ENCODE measurements around the gene SMG5.
"Not testable (repeated sequence)": the region's sequence is repeated elsewhere in the genome, so short reads cannot be mapped to it uniquely, and the experiment has no call there.

The SMG5 gene, protein sequence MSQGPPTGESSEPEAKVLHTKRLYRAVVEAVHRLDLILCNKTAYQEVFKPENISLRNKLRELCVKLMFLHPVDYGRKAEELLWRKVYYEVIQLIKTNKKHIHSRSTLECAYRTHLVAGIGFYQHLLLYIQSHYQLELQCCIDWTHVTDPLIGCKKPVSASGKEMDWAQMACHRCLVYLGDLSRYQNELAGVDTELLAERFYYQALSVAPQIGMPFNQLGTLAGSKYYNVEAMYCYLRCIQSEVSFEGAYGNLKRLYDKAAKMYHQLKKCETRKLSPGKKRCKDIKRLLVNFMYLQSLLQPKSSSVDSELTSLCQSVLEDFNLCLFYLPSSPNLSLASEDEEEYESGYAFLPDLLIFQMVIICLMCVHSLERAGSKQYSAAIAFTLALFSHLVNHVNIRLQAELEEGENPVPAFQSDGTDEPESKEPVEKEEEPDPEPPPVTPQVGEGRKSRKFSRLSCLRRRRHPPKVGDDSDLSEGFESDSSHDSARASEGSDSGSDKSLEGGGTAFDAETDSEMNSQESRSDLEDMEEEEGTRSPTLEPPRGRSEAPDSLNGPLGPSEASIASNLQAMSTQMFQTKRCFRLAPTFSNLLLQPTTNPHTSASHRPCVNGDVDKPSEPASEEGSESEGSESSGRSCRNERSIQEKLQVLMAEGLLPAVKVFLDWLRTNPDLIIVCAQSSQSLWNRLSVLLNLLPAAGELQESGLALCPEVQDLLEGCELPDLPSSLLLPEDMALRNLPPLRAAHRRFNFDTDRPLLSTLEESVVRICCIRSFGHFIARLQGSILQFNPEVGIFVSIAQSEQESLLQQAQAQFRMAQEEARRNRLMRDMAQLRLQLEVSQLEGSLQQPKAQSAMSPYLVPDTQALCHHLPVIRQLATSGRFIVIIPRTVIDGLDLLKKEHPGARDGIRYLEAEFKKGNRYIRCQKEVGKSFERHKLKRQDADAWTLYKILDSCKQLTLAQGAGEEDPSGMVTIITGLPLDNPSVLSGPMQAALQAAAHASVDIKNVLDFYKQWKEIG
- total RNA-seq: 148 reads per million, percentile 89 among the genes with 10 or more reads in this experiment

DNA sequence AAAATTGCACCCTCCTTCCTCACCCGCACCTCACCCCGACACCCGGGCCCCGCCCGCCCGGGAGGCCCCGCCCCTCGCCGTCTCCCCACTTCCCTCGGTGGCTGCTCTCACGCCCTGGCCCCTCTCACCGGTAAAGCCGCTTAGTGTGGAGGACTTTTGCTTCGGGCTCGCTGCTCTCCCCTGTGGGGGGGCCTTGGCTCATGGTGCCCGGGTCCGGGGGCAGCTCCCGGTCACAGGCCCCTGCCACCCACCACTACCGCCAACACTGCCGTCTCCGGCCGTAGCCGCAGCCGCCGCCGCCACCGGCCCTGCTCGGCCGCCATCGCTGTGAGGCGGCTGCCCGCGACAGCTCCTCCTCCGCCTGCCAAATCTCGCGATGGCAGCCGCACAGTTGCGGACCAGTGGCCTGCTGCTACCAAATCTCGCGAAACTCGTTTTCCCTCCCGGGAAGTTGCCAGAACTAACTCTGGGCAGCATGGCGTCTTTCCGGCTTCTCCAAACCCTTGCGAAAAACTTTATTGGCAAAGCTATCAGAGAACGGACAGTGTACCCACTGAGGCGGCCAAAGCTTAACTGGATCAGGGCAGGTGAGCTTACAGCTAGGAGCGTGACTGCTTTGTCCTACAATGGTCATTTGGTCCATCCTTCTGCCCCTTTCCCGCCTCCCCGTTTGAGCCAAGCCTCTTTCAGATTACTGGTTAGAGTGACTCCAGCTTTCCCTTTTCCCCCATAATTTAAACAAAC lies at the start of gene SMG5:
TSS of gene SMG5 (minus strand) at position 347 of the 744 bp plus-strand sequence. CDS start at position 202, 145 bp downstream.
- peak; percentile 96 for DNase-seq

DNA sequence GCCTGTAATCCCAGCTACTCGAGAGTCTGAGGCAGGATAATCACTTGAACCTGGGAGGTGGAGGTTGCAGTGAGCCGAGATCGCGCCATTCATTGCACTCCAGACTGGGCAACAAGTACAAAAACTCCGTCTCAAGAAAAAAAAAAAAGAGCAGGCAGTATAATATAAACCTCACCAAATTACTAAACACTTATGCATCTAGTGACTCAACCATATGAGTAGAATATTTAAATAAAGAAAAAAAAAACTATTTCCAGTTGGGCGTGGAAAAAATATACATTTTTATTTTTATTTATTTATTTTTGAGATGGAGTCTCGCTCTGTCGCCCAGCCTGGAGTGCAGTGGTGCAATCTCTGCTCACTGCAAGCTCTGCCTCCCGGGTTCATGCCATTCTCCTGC lies 40.6 kb upstream of the SMG5 start:
- DNase-seq: not testable (repeated sequence)

DNA sequence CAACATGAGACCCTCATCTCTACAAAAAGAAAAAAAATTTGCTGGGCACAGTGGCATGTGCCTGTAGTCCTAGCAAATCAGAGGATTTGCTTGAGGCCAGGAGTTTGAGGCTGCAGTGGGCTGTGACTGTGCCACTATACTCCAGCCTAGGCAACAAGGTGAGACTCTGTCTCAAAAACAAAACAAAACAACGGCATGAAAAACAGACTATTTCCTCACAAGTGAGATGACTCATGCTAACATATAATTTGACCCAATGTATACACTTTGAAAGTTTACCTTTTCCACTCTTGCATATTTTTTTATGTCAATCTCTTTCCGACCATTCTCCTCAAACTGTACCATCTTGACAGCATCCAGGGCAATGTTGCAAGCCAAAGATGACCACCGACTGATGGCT lies 37.9 kb upstream of the SMG5 start:
- DNase-seq: no peak

DNA sequence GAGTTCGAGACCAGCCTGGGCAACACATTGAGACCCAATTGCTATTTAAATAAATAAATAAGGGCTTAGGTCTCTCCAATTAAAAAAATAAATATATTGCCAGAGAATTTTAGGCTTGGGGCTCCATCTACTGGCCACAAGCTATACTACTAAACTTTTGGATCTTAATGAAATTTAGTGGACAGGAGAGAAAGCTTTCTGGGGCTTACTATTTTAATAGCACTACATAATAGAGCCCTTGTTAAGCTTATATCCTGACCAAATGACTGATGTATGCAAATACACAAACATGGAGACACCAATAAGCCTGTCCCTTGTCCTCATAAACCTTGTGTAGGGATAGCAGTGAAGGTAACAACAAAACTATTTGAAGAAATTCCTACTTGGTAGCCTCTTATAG lies 37.0 kb upstream of the SMG5 start:
- DNase-seq: no peak

DNA sequence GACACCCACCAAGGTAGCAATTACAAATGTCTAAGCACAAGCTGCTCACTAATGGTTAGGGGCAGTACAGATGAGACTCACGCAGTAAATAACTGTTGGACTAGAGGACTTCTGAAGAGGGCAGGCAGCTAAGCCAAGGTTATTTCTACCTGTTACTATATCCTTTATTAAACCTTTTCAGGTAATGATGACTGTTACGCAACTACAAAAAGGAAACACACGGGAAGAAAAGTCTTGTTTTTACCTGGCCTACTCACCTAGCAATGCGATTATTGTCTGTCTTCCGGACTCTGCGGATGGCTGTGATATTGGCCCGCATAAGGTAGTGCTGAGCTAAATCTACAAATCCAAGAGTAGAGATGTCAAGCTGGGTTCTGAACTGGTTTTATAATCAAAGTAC lies 34.3 kb upstream of the SMG5 start:
- DNase-seq: no peak

DNA sequence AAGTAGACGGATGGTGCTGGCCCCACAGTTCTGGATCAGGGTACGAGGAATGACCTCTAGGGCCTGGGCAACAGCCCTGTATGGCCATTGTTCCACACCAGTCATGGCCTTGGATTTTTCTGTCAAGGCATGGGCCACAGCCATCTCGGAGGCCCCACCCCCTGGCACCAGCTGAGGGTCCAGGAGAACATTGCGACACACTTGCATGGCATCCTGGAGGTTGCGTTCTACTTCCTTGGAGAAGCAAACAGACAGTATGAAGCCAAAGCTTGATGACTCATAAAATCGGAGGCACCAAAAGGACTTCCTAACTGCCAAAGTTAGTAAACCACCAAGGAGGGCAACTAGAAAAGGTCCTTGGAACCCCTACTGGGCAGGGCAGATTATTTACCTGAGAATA lies 28.3 kb upstream of the SMG5 start:
- DNase-seq: no peak

DNA sequence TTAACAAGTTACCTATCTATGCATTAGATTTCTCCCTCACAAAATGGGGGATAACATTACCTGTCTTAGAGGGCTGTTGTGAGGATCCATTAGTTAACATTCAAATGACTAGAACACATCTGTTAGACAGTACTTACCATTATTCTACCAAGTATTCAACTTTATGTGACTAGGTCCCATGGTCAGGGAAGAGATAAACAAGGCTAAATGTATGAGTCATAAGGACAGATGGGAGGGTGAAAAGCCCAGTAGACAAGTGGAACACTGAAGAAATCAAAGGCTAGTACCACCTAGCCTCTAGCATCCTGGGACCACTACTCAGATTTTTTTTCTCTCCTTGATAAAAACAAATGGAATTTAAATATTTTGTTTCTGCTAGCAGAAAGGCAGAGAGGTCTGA lies 25.5 kb upstream of the SMG5 start:
- DNase-seq: no peak

DNA sequence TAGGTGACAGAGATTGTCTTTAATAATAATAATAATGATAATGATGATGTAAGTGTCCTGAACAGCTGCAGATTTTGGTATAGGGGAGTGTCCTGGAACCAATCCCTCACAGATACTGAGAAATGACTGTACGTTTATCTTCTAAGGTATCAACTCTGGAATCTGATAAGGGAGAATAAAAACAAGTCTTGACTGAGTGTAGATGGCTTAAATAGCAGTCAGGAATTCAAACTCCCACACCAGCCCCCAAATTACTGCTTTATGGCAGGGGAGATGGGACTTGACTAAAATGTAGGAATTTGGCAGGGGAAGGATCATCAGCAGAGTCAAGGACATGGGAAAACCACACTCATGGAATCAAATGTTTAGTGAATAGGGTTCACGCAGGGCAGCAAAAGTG lies 22.6 kb upstream of the SMG5 start:
- DNase-seq: no peak

DNA sequence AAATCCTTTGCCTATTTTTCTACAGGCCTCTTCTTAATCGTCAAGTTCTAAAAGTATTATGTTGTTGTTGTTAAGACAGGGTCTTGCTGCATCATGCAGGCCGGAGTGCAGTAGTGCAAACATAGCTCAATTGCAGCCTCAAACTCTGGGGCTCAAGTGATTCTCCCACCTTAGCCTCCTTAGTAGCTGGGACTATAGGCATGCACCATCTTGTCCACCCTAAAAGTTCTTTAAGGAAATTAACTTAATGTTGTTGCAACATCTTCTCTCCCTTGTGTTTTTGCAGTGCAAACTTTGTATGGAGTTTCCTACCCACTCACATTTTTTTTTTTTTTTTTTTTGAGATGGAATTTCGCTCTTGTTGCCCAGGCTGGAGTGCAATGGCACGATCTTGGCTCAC lies 20.6 kb upstream of the SMG5 start:
- DNase-seq: no peak

DNA sequence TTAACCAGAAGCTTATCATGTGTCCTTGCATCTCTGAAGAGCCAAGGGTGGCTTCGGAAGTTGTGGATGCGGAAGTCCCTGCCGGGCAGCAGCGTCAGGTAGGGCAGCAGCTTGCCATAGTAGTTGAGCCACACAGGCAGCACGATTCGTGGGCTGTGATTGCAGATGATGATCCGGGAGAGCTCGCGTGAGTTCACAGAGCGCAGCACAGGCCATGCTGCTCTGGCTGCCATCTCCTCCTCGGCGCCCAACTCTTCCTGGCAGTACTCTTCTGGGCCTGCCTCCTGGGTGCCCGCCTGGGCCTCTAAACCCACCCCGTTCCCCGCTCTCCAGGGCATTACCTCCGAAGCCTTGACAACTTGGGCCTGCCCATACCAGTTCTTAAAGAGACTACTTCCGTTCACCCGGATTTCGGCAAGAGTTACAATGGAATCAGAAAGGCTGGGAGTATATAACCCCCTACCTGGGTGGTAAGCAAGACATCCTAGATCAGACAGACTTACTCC lies 16.3 kb upstream of the SMG5 start, which contains the start of gene VHLL:
TSS of gene VHLL (minus strand) at position 456 of the 506 bp plus-strand sequence. CDS start at position 338, 118 bp downstream.
- no peak for DNase-seq

DNA sequence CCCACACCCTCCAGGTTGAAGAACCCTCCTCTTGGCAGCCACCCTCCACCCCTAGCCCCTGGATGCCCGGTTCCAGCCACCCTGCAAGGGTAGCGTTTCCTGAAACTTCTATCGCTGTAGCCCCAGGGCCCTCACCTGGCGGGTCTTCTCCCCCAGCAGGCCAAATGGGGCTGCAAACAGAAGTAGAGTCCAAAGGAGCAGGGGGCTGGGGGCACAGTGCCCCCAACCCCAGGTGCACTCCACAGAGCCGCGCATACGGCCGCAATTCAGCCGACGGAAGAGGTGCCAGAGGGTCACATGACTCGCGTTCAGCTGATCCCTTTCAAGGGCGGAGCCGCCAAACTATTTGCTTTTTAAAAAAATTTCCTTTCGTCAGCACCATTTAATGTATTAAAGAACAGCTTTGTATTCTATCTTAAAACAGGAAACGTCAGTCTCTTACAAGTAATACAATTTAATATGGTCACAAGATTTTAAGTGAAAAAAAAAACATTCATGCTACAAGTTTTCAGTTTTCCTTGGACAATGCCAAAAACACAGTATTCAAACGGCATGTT lies 12.8 kb upstream of the SMG5 start, which contains the start of gene GLMP:
TSS of gene GLMP (minus strand) at position 289 of the 557 bp plus-strand sequence. CDS start at position 255, 34 bp downstream.
- peak; percentile 53 for DNase-seq

DNA sequence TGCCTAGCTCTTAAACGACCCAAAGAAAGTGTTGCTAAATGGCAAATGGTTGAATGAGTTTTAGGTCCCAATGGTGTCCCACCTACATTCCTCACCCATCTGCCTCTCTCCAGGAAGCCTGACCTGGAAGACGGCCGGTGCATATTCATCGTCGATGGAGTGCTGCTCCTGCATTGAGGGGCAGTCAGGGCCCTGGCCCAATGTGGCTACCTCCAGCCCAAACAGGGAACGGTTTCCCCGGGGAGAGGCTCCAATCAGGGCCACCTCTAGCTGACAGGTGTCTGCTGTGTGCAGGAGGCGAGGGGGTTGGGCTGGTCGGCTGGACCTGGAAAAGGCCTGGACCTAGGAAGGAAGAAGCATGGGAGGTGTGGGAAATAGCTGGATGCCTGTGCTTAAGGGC lies 11.3 kb upstream of the SMG5 start:
- no peak for DNase-seq

DNA sequence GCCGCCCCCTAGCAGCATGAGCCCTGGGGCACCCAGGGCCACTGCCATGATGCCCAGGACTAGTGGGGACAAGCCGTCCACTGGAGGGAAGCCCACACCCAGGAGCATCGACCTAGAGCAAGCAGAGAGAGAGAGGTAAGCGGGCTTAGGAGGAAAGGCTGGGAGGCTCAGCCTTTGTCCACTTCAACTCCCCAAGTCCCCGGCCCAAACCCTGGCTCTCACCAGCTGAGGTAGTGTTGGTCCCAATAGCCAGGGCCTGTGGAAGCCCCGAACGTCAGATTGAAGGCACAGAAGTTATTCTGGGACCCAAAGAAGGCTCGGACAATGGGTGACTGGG lies 10.4 kb upstream of the SMG5 start:
- DNase-seq: no peak

DNA sequence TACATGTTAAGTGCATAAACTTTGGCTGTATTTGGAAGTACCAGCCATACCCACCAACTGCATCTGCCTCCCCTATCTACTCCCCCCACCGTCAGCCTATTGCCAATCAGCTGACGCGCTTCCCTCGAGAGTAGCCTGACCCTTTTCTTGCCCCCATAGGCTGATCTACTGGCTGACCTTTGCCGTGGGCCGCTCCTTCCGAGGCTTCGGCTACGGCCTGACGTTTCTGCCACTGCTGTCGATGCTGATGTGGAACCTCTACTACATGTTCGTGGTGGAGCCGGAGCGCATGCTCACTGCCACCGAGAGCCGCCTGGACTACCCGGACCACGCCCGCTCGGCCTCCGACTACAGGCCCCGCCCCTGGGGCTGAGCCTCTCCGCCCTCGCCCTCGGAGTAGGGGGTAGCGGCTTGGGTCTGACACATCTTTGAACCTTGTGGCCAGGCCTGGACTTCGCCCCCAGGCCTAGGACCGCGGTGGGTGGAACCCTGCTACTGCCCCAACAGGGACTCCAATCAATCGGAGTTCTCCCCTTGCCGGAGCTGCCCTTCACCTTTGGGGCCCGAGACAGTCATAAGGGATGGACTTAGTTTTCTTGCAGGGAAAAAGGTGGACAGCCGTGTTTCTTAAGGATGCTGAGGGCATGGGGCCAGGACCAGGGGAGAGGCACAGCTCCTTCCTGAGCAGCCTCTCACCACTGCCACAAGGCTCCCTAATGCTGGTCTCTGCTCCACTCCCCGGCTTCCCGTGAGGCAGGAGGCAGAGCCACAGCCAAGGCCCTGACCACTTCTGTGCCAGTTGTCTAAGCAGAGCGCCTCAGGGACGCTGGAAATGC lies 8.8 kb upstream of the SMG5 start:
- no peak for DNase-seq

DNA sequence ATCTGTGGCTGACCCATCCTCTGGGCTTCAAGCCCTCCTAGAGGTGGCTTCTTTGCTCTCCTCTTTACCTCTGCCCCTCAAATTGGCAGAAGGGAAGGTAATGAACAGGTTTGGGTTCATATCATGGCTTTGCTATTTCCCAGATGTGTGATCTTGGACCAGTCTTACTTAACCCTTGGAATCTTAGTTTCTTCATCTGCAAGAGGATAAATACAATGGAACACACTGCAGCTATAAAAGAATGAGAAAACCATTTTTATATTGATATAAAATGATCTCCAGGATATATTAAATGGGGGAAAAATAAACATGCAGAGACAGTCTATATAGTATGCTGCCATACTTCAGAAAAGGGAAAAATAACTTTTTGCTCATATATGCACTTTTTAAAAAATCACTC lies 7.2 kb upstream of the SMG5 start:
- no peak for DNase-seq

DNA sequence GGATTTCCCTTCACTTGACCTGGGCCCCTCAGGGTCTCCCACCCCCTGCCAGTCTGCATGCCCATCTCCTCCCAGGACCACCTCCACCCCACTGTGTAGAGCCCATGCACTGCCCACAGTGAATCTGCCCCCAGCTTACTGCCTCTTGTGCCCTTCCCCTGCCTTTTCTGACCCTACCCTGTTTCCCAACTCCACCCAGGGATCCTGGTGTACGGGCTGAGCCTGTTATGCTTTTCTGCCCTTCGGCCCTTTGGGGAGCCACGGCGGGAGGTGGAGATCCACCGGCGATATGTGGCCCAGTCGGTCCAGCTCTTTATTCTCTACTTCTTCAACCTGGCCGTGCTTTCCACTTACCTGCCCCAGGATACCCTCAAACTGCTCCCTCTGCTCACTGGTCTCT lies 3.4 kb upstream of the SMG5 start:
- DNase-seq: no peak

DNA sequence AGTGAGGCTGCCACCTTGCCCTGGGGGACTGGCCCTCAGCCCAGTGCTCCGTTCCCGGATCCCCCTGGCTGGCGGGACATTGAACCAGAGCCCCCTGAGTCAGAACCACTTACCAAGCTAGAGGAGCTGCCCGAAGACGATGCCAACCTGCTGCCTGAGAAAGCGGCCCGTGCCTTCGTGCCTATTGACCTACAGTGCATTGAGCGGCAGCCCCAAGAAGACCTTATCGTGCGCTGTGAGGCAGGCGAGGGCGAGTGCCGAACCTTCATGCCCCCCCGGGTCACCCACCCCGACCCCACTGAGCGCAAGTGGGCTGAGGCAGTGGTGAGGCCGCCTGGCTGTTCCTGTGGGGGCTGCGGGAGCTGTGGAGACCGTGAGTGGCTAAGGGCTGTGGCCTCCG lies 2.8 kb upstream of the SMG5 start:
- DNase-seq: no peak

DNA sequence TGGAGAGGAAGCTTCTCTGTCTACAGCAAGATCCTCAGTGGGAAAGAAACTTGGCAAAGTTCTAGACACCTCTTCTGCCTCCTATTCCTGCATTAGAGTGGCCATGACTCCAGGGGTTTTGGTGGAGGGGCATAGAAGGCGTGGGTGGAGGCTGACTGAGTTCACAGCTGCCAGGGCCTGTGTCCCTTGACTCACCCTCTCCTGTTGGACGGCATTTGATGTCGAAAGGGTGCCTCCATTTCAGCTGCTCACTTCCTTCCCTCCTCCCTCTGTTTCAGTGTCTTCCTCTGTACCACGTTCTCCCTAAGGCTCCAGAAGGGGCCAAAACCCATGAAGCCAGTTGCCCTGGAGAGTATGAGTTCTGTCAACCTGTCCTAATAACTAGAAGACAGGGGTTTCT lies 2.1 kb upstream of the SMG5 start:
- DNase-seq: no peak

DNA sequence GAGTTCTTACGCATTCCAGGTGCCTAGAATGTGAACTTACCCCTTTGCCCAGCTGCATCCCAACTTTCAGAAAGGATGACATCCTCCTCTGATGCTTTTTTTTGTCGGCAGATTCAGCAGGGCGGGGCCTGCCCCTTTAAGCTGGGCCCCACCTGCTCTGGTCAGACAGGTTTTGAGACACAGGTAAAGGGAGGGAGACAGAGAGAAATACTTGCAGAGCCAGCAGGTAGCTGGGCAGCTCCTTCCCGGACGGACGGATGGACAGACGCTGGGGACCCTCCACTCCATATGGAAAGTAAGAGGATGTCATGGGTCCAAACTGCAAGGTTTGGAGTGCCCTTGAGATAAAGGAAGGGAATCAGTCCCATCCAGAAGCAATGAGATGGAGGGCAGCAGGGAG lies 1.5 kb upstream of the SMG5 start, which contains the start of gene TMEM79:
TSS of gene TMEM79 (plus strand) at position 214 of the 400 bp plus-strand sequence. CDS start 902 bp downstream, outside the sequence.
- no peak for DNase-seq

DNA sequence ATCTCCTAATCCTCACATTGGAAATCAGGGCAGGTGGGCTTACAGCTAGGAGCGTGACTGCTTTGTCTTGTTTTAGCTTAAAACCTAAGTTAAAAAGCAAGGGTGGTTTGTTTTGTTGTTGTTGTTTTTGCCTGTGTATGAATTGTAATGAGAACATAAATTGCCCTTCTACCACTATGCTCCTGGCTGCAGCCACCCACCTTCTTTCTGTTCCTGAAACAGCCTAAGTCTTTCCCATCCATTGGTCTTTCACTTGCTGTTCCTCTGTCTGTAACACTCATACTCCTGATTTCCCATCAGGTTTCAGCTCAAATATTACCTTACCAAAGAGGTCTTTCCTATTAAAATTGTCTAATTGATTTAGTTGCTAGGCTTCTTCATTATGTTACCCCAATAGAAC lies 896 bp upstream of the SMG5 start:
- no peak for DNase-seq
